Measurements from ENCODE around the gene LDB3.

GRCh38 chr10:86693721-86694369 is 25.5 kb downstream of the LDB3 start:
- TF ChIP-seq CTCF (IDR thresholded peaks at IDR 0.05; ENCODE audit: low read length) = peak; percentile 70
- no peak for TF ChIP-seq EZH2 (IDR thresholded peaks at IDR 0.05; ENCODE audit: borderline replicate concordance, low read length)

Measured in OCI-LY1 (cell line).